Dermis microvascular lymphatic vessel endothelial cell (primary cell): Measurements from ENCODE around the gene SELENOT. TPM values are rescaled to one million over a fixed set of nuclear protein-coding genes. Genes with fewer than 3 reads are reported as not detected.

Experiments
- DNase-seq, 2 donors: peaks; one replicate each; pipeline versions ENCODE4 v3.0.0 to v3.0.0-alpha.2; 2010; ENCODE audit warnings: low read depth in 2 of 2
- total RNA-seq: library from RNA; depleted of rRNA; stranded (reverse); fragments of >200 nt; gene quantifications from 2 replicates; pipeline ENCODE4 v1.2.1, GENCODE V29; 2014

The SELENOT gene
- total RNA-seq, 1 donor from 2014 or later, result 141 TPM

- DNase-seq, result no peak
Observed at GRCh38 chr3:150662410-150663200, 59.5 kb downstream of the SELENOT start.

DNA sequence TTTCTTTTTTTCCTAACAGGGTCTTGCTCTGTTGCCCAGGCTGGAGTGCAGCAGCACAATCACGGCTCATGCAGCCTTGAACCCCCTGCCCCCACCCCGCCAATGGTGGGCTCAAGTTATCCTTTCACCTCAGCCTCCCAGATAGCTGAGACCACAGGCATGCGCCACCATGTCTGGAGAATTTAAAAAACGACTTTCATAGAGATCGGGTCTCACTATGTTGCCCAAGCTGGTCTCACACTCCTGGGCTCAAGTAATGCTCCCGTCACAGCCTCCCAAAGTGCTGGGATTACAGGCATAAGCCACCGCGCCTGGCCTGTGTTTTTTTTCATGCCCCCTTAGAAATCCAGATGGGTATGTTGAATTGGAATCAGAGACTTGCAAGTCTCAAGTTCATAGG lies 60.3 kb downstream of the SELENOT start:
- no peak for DNase-seq

GRCh38 chr3:150666167-150666566 lies 63.0 kb downstream of the SELENOT start:
- DNase-seq, result no peak

GRCh38 chr3:150673966-150674365 lies 70.8 kb downstream of the SELENOT start:
- DNase-seq, result no peak

DNA sequence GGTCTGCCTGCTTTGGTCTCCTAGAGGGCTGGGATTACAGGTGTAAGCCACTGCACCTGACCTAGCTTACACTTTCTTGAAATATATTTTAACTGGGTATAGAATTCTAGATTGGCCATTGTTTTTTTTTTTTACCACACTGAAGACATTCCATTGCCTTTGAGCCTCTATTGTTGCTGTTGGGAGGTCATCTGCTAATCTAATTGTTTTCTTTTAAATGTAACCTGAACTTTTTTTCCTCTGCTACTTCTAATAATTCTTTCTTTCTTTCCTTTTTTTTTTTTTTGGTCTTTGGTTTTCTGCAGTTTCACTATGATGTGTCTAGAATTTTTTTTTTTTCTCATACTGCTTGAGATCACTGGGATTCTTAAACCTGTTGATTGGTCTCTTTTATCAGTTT lies 72.5 kb downstream of the SELENOT start:
- no peak for DNase-seq

Other genes with a start within 250 kb of the SELENOT start
- 4.2 and 6.2 TPM in 2 replicates for gene TSC22D2, start 195.0 kb upstream of the SELENOT start, total RNA-seq
- gene SERP1, start 56.8 kb upstream of the SELENOT start, total RNA-seq, result 97.2 and 130 TPM in 2 replicates
- 165 and 216 TPM in 2 replicates for gene EIF2A, start 56.5 kb upstream of the SELENOT start, total RNA-seq
- under 0.01 TPM in 2 replicates for gene ERICH6, start 100.6 kb downstream of the SELENOT start, total RNA-seq
- gene SIAH2, start 159.8 kb downstream of the SELENOT start, total RNA-seq, result 10.1 and 16.2 TPM in 2 replicates